Keratinocyte (primary cell): ENCODE results near the gene MGAT5.

ENCODE experiments used
- EZH2 ChIP-seq: IDR thresholded peaks from one replicate; pipeline ENCODE4 v1.6.1; 2012; ENCODE audit warnings: inconsistent platforms, mild to moderate bottlenecking, low read length, moderate library complexity
- TF ChIP-seq, protein P1 (sequence below), 3 experiments: IDR thresholded peaks in 1 of 3; conservative IDR thresholded peaks in 1 of 3; optimal IDR thresholded peaks in 1 of 3; 2 replicates in 2 of 3; 3 replicates in 1 of 3; pipeline versions ENCODE3 to v1.5.1; 2011; ENCODE audit warnings: low read length in 3 of 3, mild to moderate bottlenecking in 3 of 3, moderate library complexity in 2 of 3, control low read depth in 1 of 3, inconsistent platforms in 1 of 3; ENCODE audit not compliant: insufficient read depth in 2 of 3; ENCODE audit errors: extremely low read depth in 1 of 3

DNA sequence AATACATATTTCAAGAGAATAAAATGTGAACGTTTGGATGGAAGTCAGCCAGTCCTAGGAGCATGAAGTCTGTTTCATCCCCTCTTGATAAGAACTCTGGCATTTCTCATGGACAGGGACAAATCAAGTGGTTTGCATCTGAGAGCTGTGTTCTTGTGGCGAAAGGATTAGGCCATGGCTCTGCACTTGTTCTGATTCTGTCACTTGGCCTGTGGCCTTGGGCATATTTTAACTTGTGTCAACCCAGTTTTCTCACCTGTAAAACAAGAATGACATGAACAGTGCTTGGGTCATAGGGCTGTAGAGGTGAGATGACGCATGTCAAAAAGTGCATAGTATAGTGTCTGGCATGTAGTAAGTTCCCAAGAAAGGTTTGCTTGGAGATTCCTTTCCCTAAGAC lies 125.8 kb downstream of the MGAT5 start:
- TF ChIP-seq, protein P1, sequence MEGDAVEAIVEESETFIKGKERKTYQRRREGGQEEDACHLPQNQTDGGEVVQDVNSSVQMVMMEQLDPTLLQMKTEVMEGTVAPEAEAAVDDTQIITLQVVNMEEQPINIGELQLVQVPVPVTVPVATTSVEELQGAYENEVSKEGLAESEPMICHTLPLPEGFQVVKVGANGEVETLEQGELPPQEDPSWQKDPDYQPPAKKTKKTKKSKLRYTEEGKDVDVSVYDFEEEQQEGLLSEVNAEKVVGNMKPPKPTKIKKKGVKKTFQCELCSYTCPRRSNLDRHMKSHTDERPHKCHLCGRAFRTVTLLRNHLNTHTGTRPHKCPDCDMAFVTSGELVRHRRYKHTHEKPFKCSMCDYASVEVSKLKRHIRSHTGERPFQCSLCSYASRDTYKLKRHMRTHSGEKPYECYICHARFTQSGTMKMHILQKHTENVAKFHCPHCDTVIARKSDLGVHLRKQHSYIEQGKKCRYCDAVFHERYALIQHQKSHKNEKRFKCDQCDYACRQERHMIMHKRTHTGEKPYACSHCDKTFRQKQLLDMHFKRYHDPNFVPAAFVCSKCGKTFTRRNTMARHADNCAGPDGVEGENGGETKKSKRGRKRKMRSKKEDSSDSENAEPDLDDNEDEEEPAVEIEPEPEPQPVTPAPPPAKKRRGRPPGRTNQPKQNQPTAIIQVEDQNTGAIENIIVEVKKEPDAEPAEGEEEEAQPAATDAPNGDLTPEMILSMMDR (optimal IDR thresholded peaks at IDR 0.05 in 1 of 3, IDR thresholded peaks at IDR 0.05 in 1 of 3, conservative IDR thresholded peaks at IDR 0.05 in 1 of 3; ENCODE audit: extremely low read depth in 1 of 3, insufficient read depth in 2 of 3, low read length in 3 of 3): no peak
- TF ChIP-seq EZH2: no peak
